RWPE1 (cell line): ENCODE measurements around the gene PRDM10.
A peak's percentile ranks its signal among the peaks of the same experiment; 100 is the strongest.

Experiments used
- CTCF ChIA-PET: fragments of 350-600 bp; sonication (Branson Sonifier 250); formaldehyde crosslinking; extraction: SDS; loops from one replicate; lab custom pipeline; 2021; lab: Yijun Ruan, JAX
- POLR2A ChIA-PET: fragments of 400-600 bp; formaldehyde crosslinking; extraction: SDS; loops from one replicate; lab custom pipeline; 2020; ENCODE audit warnings: antibody characterized with exemption; ENCODE audit not compliant: low non-redundant PET; lab: Yijun Ruan, JAX
- DNase-seq: peaks from one replicate; pipeline ENCODE4 v3.0.0; 2012; ENCODE audit warnings: low spot score
- H3K27ac ChIP-seq: fragments of 450-650 bp; 2 replicates; pipeline ENCODE4 v1.5.1; 2017
- TF ChIP-seq, protein P1 (sequence below): fragments of 450-650 bp; conservative IDR thresholded peaks from 2 replicates; pipeline ENCODE4 v1.5.1; 2017; ENCODE audit warnings: low read depth, mild to moderate bottlenecking

Gene PRDM10

GRCh38 chr11:129932381-129933067 is 70.1 kb downstream of the PRDM10 start:
- TF ChIP-seq, protein P1, sequence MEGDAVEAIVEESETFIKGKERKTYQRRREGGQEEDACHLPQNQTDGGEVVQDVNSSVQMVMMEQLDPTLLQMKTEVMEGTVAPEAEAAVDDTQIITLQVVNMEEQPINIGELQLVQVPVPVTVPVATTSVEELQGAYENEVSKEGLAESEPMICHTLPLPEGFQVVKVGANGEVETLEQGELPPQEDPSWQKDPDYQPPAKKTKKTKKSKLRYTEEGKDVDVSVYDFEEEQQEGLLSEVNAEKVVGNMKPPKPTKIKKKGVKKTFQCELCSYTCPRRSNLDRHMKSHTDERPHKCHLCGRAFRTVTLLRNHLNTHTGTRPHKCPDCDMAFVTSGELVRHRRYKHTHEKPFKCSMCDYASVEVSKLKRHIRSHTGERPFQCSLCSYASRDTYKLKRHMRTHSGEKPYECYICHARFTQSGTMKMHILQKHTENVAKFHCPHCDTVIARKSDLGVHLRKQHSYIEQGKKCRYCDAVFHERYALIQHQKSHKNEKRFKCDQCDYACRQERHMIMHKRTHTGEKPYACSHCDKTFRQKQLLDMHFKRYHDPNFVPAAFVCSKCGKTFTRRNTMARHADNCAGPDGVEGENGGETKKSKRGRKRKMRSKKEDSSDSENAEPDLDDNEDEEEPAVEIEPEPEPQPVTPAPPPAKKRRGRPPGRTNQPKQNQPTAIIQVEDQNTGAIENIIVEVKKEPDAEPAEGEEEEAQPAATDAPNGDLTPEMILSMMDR: no peak
- CTCF ChIA-PET: interaction anchor here (1.2 kb wide), 1 partner anchor 9 kb away, joined by 12 read pairs; no protein-coding TSS in a partner anchor
- POLR2A ChIA-PET: no interaction called here
- H3K27ac ChIP-seq: peak overlapping the region; percentile 76
- no peak for DNase-seq

DNA sequence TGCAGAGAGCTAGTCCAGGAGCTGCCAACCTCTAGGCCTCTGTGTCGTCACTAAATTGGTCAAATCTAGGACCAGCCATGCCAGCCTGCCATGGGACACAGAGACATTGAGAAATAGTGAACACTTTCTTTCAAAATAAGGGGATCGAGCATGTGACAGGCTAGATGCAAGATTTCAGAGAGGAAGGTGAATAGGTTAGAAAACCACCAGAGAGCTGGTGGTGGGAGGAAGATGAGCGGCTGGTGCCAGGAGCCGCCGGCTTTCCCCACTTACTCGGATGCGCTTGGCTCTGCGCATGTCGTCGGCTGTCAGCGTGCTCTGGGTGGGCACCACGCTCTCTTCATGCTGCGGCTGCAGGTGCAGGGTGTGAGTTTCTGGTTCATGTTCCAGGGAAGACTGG is 71.9 kb downstream of the PRDM10 start:
- TF ChIP-seq, protein P1: no peak
- H3K27ac ChIP-seq: peak overlapping the region; percentile 58
- ChIA-PET CTCF (interaction anchor here (1.2 to 2.2 kb wide), 2 partner anchors 202 to 216 kb away, joined by 3 to 7 read pairs; no protein-coding TSS in a partner anchor), POLR2A (no interaction called here)
- DNase-seq: no peak

DNA sequence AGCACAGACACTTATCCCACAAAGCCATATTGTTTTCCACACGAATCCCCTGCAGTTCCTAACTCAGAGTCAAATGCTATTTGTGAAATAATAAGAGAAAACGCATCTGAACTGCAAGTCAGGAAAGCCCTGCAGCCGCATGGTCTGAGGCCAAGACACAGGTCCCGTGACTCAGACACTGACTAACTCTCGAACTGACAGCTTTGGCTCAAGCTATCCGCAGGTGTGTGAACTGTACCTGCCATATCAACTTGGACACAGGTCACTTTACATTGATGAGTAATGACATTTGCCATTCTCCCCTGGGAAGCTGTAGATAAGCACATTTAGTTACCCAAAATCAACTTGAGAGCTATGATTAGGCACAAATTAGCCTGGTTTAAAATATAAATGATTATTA is 72.3 kb downstream of the PRDM10 start:
- peak; percentile 59 for DNase-seq
- TF ChIP-seq, protein P1: no peak
- POLR2A ChIA-PET: interaction anchor here (1.1 kb wide), 1 partner anchor 141 kb away, joined by 5 read pairs; no protein-coding TSS in a partner anchor
- peak overlapping the region; percentile 58 for H3K27ac ChIP-seq
- CTCF ChIA-PET: interaction anchor here (0.7 to 2.2 kb wide), 3 partner anchors 202 to 337 kb away, joined by 3 to 7 read pairs (median 5); no protein-coding TSS in a partner anchor

DNA sequence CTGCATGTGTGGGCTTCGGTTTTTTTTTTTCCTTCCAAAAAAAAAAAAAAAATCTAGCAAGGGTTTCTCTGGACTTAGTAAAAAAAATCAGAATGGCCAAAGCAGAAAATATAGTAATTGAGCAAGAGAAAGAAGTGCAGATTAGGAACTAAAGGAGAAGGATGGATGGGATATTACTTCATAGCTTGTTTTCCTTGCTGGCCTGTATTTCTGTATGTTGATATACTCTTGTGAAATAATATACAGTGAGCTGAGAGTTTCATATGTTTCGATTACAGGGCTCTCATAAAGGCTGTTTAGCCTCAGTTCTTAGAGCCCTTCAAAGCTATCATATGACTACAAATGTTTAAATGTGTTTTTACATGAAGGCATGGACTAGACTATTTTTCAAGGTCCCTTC is 72.9 kb downstream of the PRDM10 start:
- no peak for DNase-seq
- no peak overlapping the region for H3K27ac ChIP-seq
- ChIA-PET POLR2A (interaction anchor here (1.1 kb wide), 1 partner anchor 142 kb away, joined by 5 read pairs; no protein-coding TSS in a partner anchor), CTCF (interaction anchor here (0.6 to 2.2 kb wide), 4 partner anchors 202 to 338 kb away, joined by 3 to 7 read pairs (median 4); no protein-coding TSS in a partner anchor)
- TF ChIP-seq, protein P1: no peak

DNA sequence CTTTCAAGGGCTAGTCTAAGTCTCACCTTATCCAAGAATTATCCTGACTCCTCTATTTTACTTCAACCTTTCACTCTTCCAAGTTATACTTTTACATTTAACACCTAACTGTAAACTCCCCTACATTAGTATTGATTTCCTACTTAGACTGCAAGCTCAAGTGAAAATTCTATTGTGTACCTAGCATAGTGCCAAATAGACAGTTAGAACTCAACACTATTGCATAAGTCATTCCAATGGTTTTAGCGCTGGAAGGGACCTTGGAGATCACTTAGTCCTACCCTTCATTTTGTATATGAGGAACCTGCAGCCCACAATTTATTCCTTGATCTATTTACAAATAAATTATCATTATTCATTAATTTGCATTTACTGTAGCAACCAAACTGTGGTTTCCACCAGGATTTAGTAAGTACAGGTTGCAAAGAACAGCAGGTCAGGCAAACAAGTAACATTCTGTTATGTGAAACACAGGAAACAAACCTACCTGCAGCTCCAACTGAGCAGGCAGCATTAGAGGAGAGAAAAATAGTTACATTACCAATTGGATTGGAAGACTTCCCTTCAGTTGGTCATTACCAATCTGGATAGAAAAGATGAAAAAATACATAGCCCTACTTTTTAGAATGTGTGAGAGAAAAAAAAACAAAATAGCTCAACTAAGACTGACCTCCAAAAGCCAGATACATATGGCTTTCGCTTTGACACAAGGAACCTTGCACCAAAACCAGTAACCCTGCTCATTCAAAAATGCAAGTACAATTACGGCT is 73.5 kb downstream of the PRDM10 start:
- DNase-seq: no peak
- TF ChIP-seq, protein P1: no peak
- ChIA-PET POLR2A (interaction anchor here (1.1 kb wide), 1 partner anchor 142 kb away, joined by 5 read pairs; no protein-coding TSS in a partner anchor), CTCF (interaction anchor here (0.6 to 2.2 kb wide), 3 partner anchors 203 to 220 kb away, joined by 3 to 7 read pairs (median 3); no protein-coding TSS in a partner anchor)
- H3K27ac ChIP-seq: no peak overlapping the region

DNA sequence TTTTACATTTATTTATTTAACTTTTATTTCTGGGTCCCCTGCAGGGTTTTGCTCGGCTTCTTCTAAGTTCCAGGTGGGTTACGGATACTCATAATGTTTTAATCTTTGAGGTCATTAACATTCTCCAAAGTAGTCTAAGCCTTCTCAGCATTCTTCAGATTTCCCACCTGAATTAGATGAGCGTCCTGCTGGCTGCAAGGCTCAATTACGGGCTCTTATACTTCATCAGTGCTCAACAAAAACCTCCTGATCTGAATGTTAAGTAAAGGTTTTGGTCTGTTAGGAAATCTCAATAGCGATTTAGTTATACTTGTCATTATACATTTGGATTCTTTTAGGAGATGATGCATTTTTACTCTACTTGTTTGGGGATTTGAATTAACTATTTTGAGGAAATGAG is 80.0 kb downstream of the PRDM10 start:
- no peak for DNase-seq
- CTCF ChIA-PET: interaction anchor here (0.7 to 1.8 kb wide), 12 partner anchors 16 to 437 kb away, joined by 3 to 17 read pairs (median 4); no protein-coding TSS in a partner anchor
- TF ChIP-seq, protein P1: no peak
- POLR2A ChIA-PET: no interaction called here
- no peak overlapping the region for H3K27ac ChIP-seq
